NCI-H446 (cell line): ENCODE data around the gene PPP1R27.

Experiments
- DNase-seq, 2 experiments: peaks; one replicate each; lab custom pipeline; 2025; lab: John Stamatoyannopoulos, UW

The PPP1R27 gene

DNA sequence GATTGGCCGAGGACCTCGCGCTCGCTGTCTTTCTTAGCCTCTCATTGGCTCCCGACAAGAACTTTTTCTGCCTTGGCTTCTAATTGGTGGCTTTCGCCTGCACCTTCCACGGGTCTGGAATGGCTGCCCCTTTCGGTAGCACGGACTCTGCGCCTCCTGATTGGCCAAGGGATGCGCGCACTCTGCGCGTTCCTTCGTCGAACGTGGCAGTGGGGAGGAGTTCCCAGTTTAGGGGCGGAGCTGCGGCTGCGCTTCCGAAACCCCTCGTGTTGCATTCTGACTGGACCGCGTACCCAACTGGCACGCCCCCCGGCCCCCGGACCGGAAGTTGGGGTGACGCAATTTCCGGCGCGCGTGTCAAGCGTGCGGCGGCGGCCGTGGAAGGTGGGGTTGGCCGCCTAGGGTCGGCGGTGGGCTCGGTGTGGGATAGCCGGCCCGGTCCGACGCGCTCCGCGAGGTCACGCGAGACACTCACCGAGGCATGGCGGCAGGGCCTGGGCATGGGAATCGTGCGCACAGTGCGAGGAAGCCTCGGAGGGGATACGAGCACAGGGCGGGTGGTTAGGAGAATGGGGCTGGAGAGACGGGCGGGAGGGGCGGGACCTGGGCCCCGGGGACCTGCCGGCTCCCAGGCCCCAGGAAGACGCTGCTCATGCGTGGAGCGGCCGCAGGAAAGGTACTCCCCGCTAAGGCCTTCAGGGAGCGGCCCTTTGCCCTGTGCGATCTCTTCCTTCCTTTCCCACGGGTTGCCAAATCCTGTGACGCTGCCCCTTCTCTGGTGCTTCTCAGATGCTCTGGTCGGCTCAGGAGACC is 26.1 kb upstream of the PPP1R27 start:
- peak; percentile 100 for DNase-seq

DNA sequence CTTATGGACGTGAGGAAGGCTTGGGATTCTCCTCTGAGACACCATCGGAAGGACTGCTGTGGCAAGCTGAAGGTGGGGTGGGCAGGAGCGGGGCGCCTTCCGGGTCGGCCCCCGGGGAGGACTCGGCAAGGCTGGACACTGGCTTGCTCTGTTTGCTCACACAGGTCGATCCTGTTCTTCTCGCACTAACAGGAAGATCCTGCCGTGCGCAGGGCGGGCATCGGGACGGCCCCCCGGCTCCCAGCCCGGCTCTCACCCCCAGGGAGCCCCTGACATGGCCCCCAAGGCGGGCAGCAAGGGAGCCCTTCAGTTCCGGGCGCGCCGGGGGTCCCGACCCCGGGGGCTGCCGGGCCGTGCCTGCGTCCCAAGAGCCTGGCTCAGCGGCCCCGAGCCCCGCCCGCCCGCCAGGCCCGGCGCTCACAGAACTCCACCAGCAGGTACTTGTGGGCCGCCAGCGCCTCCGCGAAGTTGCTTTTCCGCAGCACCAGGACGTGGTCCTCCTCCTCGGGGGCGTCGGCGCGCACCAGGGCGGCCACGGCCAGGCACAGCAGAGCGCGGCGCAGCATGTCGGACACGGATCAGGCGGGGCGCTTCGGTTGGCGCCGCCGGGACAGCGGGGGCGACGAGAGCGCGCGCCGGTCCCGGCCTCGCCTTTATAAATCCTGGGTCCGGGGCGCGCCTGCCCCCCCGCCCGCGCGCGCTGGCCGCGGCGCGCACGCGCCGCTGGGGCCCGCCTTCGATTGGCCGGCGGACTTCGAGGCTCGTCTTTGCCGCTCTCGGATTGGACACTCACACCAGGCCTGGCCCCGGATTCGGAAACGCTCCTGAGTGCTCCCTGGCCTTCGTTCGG is 25.3 kb upstream of the PPP1R27 start, which contains the start of gene P4HB:
Gene P4HB, minus strand, starts transcription at position 630 of the 850 bp plus-strand sequence. Its CDS starts 64 bp downstream, at position 566.
- DNase-seq, result no peak

DNA sequence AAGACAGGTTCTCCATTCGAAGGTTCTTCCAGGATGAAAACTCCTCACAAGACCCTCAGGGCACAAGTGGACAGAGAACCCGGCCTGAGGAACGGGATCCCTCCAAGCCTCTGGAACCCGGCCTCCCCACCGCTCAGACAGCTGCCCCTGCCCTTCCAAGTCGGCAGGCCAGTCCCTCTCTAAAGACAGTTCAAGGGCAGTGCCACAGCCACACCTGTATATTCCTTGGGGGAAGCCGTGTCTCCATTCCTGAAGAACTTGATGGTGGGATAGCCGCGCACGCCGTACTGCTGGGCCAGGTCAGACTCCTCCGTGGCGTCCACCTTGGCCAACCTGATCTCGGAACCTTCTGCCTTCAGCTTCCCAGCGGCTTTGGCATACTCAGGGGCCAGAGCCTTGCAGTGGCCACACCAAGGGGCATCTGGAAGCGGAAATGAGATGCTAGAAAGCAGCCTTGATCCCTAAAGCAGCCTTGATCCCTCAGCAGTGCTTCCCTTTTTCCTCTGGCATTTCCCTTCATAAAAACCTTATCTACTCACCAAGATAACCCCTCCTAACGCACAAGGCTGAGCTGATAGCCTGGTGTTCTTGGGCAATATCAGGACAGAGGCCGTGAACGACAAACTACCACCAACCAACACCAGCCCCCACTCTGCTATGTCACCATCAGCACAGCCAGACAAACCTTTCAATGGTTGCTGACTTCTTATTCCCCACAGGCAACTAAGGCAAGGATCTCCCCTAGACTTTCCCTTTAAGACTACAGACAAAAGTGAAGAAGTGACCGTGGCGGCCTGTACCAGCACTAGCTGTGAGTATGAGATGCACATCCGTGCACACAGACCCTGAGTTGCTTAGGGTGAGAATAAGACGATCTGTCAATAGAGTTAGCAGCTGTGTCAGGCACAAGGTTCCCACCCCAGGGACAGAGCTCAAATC is 24.4 kb upstream of the PPP1R27 start:
- peak in 1 of 2 experiments; percentile 32 for DNase-seq

DNA sequence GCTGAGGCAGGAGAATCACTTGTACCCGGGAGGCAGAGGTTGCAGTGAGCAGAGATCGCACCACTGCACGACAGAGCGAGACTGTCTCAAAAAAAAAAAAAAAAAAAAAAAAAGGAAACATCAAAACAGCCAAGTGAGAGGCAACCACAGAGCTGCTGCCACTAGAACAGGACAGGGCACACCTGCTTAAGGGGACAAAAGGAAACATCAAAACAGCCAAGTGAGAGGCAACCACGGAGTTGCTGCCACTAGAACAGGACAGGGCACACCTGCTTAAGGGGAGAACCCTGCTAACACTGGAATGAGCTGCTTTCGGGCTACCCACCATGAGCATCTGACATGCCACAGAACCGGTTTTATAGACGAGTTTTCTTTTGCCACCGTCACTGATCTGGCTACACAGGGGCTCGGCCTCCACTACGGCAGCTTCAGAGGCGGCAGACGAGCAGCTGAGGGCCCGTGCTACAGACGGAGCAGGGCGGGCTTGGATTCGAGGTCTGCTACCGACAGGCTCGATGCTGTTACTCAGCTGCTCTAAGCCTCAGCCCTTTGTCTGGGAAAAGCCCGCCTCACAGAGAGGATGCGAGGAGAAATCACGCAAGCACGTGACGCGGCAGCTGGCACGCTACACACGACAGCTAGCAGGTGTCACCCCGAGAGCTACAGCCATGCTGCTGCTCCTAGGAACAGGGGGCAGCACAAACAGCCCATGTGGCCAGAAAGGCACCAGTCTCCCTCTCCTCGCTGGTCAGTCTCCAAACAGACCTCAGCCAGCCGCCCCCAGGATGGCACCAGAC is 23.5 kb upstream of the PPP1R27 start:
- DNase-seq, result no peak

DNA sequence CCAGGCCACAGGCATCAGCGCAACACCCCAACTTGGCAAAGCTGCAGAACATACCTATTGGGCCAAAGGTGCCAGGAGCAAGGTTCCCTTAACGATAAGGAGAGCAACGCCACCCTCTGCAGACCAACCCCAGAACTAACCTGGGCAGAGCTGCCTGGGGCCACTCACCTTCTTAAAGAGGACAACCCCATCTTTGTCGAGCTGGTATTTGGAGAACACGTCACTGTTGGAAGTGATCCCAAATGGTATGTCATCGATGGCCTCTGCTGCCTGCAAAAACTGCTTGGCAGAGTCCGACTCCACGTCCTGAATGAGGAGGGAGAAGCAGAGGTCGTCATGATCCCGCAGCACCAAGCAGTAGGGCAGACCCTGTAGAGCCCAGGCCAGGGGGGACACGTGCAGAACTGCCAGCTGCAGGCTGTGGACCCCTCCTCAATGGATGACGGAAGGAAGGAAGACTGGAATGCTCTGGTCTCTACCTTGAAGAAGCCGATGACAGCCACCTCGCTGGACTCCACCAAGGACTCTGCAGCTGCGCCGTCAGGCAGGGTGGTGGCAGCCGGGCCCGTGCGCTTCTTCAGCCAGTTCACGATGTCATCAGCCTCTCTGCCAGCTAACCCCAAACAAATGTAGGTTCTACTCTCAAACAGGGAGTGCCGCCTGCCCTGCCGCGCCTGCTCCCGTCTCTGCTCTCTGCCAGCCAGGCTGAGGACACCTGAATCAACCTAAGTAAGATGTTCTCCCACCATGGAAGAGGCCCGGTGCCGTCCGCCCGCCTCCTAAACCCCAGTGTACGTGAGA is 20.3 kb upstream of the PPP1R27 start:
- no peak for DNase-seq

DNA sequence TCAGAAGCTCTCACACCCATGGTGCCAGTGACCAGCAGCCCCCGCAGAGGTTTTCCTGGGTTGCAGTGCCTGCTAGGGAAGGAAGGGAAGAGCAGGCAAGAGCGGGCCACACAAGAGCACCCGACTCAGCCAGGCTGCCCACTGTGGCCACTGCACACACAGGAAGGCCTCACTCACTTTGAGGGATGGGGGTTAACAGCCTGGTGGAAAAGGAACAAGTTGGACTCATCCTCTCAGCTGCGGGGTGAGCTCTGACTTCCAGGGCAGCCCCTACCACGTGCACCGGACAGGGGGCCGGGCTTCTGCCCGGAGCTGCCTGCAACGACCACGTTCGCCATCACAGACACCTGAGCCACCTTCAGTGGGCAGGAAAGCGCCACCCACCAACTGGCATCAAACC is 17.4 kb upstream of the PPP1R27 start:
- DNase-seq, result no peak

DNA sequence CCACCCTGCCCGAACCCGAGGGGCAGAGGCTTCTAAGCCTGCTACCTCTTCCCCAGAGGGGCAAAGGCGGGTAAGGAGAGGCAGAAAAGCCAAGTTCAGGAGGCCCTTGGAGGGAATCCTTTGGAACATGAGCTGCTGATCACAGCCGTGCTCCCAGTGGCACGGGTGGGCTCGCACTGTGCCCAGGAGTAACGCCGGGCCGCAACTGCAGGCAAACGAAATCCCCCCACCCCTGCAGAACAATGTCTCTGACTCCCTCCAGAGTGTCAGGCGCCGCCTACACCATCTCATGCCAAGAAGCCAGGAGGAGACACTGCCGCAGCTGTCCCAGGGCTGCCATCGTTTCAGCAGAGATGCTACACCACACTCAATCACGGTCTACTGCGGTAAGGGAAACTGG is 16.6 kb upstream of the PPP1R27 start:
- DNase-seq, result no peak

DNA sequence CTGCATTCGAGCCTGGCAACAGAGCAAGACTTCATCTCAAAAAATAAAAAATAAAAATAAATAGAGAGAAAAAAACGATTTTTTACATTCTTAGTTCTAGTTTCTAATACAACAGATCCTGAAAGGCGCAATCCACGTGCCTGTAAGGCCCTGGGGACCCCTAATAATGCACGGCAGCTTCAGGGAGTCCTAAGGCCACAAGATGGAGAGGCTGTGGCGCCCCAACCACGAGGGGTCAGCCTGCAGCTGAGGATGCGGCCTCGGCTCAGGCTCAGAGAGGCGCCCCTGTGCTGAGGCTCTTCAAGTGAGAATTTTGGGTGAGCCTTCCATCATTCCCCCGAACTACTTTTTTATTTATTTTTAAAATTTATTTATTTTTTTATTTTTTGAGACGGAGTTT is 14.6 kb upstream of the PPP1R27 start:
- no peak for DNase-seq

DNA sequence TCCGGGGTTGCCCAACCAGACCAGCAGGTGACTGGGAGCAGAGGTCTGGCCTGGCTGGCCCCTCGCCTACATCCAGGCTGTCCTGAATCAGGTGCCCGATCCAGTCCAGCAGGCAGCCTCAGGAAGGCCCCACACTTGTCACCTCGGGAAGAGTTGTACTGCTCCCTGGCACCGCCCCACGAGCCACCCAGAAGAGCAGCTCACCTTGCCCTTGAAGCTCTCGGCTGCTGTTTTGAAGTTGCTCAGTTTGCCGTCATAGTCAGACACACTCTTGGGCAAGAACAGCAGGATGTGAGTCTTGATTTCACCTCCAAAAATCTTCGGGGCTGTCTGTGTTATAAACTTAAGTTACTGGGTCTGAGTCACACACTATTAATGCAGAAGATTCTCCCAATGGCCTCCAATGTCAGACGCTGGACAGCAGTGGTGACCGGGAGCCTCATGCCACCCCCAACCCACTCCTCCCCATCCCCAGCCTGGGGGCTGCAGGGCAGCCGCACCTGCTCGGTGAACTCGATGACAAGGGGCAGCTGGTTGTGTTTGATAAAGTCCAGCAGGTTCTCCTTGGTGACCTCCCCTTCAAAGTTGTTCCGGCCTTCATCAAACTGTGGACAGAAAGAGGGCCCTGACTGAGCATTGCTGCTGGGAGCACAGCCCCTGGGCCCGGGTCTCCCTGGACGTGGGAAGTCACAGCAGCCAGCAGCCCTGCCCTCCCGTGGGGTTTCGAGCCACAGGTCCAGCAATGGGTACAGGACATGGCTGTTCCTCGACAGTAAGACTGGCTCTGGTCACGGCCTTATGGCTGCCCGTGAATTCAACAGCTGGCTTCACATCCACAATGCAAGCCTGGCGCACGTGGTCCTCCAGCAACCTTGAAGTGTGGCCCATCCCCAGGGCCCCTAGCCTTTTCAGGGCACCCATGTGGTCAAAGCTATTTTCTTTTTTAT is 12.2 kb upstream of the PPP1R27 start:
- DNase-seq, result no peak

DNA sequence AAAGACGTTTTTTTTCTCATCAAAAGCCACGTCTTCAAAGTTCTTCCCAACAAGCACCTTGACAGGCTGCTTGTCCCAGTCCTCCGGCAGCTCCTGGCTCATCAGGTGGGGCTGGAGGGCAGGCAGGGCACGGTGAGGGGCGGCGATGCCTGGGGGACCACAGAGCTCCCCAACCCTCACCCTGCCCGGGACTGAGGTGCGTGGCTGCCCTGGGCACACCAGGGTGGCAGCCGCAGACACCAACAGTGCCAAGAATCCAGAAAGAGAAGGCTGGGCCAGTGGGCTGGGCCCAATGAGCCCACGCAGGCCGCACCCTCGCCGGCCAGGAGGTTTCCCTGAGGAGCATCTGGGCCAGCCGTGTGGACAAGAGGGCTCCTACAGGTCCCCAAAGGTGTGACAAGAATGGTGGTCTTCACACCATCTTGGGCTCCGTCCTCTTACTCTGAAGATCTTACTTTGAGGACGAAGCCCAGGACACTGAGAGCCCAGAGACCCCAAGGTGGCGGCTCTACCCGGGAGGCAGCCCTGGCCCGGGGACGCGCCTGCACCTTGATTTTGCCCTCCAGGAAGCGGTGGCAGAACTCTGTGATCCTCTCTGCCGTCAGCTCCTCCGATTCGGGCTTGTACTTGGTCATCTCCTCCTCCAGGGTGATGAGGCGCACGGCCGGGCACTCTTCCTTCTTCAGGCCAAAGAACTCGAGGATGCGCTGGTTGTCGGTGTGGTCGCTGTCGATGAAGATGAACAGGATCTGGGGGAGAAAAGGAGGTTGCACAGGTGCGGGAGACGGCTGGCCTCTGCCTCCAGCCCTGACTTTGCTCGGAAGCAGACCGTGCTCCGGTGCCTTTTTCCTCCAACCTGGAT is 11.3 kb upstream of the PPP1R27 start:
- no peak for DNase-seq

DNA sequence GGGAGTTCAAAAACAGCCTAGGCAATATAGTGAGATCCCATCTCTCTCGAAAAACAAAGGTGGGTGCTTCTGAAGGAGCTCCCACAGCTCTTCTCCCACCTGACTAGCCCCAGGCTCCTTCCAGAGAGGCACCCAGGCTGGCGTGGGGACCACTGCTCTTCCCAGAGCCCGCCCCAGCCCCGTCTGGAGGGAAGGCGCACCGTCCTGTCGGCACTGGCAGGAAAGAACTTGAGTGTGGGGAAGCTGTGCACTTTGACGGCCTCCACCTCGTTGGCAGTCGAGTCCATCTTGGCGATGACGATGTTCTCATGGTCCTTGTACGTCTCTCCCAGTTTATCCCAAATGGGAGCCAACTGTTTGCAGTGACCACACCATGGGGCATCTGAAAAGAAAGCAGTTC is 10.5 kb upstream of the PPP1R27 start:
- no peak for DNase-seq

DNA sequence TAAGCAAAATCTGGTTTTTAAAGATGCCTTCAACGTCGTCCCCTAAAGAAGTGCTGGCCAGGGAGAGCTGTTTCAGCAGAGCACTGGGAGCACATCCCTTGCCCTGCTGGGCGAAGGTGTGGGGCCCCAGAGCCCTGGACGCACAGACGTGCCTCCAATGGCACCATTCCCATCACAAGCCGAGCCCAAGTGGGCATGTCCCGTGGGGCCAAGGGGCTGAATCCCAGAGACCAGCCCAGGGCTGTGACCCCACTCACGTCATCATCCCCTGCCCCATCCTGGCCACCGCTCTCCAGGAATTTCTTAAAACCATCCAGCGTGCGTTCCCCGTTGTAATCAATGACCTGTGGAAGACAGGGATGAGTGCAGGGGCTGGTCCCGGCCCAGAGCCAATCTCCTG is 10.0 kb upstream of the PPP1R27 start:
- no peak for DNase-seq

DNA sequence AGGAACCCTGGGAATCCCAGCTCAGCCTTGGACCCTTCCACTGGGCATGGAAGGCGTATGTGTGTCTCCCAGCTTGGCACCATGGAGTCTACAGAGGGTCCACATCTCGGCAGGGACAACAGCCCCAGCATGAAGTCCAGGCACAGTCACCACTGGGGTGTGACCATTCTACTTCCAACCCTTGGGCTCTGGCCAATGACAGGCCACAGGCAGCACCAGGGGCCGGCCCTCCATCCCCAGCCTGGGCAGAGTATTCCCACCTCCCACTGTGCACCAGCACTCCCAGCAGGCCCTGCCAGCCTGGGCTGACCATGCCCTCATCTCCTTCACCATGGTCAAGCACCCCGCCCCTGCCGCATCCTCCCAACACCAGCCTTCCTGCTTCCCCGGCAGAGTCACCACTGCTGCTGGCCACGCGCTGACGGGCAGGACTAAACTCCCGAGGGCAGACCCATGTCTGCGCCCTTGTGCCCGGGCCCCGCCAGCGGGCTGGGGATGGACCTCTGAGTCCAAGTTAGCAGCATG is 9.5 kb upstream of the PPP1R27 start:
- no peak for DNase-seq

DNA sequence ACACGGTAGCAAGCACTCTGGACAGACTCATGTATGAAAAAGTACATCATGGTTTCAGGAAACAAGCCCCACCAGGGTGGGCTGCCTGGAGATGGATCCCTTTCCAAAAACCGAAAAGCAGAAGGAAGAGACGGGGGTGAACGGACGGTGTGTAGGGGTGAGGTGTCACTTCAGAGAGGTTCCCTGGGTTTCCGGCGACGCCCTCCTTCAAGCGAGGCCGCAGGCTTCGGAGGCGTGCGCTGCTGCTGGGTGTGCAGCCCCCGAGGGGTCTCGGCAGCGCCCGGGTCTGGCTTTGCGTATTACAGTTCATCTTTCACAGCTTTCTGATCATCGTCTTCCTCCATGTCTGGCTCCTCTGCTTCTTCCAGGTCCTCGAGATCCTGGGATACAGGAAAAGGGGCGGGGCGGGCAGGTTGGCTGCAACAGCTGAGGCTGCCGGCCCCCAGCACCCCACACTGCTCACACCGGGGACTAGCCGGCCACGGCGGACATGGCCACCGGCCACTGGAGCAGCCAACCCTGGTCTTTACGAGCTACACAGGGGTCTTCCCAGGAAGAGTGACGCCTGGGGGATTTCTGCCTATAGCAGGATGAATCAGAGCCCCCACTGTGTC is 9.0 kb upstream of the PPP1R27 start:
- no peak for DNase-seq

DNA sequence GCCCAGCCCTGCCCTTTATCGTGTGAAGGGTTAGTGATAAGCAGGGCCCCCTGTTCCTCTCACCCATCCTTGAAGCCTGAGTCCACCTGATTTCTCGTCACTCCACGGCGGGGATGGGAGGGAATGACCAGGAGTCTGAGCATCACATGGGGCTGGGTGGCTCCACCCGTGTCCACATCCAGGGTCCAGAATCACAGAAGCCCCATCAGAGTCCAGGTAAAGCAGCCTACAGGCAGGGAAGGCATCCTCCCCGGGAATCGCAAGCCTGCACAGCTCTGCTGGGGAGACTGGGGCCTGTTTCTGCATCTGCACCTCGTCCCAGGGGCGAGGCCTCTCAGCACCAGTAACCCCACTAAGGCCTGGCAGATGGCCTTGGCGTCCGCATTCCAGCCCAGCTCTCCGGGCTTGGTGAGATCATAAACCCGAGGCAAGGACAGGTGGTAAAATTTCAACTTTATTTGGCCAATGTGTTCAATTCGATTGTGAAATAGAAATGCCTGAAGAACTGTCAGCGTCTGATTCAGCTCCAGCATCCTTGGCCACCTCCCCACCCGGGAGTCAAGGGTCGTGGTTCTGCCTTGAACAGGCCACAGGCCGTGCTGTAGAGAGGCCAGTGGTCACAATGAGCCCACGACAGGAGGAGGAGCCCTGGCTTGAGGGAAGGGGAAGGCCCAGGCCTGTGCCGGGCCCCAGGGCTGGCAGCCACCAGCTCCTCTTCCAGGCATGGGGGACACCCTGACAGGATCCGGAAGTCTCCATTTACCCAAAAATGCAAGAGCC is 8.1 kb upstream of the PPP1R27 start:
- DNase-seq, result no peak

DNA sequence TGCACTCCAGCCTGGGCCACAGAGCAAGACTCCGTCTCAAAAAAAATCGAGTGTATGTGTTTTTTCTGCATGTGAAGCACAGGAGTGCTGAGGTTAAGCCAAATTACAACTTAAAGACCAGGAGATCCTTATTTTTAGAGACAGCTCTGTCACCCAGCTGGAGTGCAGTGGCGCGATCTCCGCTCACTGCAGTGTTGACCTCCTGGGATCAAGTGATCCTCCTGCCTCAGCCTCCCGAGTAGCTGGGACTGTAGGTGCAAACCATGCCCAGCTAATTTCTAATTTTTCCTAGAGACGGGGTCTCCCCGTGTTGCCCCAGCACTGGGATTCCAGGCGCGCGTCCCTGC is 7.5 kb upstream of the PPP1R27 start:
- DNase-seq, result no peak

DNA sequence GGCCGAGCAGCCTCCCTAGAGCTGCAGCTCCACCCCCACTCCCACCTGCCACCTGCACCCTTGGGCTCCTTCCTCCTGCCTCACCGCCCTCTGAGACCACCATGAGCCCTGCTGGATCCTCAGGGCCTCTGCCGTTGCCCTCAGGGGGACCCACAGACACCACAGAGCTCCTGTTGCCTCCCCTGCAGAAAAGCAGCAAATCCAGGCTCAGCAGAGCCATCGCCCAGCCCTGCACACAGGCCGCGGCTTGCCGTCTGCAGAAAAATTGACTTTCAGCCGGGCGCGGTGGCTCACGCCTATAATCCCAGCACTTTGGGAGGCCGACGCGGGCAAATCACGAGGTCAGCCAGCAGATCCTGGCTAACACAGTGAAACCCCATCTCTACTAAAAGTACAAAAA is 7.0 kb upstream of the PPP1R27 start:
- no peak for DNase-seq
